Mononuclear cell (primary cell): Measurements from ENCODE around the gene DIAPH3. TPM values are rescaled to one million over a fixed set of nuclear protein-coding genes. Genes with fewer than 3 reads are reported as not detected.
A peak's percentile ranks its signal among the peaks of the same experiment; 100 is the strongest.
"Not testable (repeated sequence)": the region's sequence is repeated elsewhere in the genome, so short reads cannot be mapped to it uniquely, and the experiment has no call there.

Experiments used
- H3K27me3 ChIP-seq: 2 replicates; pipeline ENCODE4 v1.6.0; 2011; ENCODE audit warnings: low read length, control low read depth; ENCODE audit not compliant: insufficient read depth
- H3K4me1 ChIP-seq: 2 replicates; pipeline ENCODE4 v1.5.1; 2011; ENCODE audit warnings: mild to moderate bottlenecking, low read length, control low read depth; ENCODE audit not compliant: insufficient read depth
- H3K4me3 ChIP-seq: 2 replicates; pipeline ENCODE4 v1.5.1; 2011; ENCODE audit warnings: mild to moderate bottlenecking, low read length, moderate library complexity
- H3K9me3 ChIP-seq: 2 replicates; pipeline ENCODE4 v1.5.1; 2011; ENCODE audit warnings: low read depth, mild to moderate bottlenecking, control low read depth, low read length
- total RNA-seq: library from RNA; depleted of rRNA; stranded (reverse); fragments of >200 nt; gene quantifications from one replicate; pipeline ENCODE4 v1.2.3, GENCODE V29; 2012

DIAPH3 gene, protein sequence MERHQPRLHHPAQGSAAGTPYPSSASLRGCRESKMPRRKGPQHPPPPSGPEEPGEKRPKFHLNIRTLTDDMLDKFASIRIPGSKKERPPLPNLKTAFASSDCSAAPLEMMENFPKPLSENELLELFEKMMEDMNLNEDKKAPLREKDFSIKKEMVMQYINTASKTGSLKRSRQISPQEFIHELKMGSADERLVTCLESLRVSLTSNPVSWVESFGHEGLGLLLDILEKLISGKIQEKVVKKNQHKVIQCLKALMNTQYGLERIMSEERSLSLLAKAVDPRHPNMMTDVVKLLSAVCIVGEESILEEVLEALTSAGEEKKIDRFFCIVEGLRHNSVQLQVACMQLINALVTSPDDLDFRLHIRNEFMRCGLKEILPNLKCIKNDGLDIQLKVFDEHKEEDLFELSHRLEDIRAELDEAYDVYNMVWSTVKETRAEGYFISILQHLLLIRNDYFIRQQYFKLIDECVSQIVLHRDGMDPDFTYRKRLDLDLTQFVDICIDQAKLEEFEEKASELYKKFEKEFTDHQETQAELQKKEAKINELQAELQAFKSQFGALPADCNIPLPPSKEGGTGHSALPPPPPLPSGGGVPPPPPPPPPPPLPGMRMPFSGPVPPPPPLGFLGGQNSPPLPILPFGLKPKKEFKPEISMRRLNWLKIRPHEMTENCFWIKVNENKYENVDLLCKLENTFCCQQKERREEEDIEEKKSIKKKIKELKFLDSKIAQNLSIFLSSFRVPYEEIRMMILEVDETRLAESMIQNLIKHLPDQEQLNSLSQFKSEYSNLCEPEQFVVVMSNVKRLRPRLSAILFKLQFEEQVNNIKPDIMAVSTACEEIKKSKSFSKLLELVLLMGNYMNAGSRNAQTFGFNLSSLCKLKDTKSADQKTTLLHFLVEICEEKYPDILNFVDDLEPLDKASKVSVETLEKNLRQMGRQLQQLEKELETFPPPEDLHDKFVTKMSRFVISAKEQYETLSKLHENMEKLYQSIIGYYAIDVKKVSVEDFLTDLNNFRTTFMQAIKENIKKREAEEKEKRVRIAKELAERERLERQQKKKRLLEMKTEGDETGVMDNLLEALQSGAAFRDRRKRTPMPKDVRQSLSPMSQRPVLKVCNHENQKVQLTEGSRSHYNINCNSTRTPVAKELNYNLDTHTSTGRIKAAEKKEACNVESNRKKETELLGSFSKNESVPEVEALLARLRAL
- 0.21 TPM for total RNA-seq

- Histone ChIP-seq H3K9me3 (no peaks in the 10 kb centered on the region), H3K4me3 (peak within 1 kb of the TSS; percentile 74), H3K4me1 (peaks cover 14% of the 10 kb centered on the region), H3K27me3 (no peaks in the 10 kb centered on the region)
Observed at GRCh38 chr13:60163478-60164233, at the start of gene DIAPH3. DIAPH3 (minus strand) TSS chr13:60163928; CDS start chr13:60163766, 162 bp downstream.

- Histone ChIP-seq H3K9me3 (no peaks in the 10 kb centered on the region), H3K4me3 (no peak overlapping the region), H3K4me1 (no peaks in the 10 kb centered on the region), H3K27me3 (no peaks in the 10 kb centered on the region)
Observed at GRCh38 chr13:60213236-60213744, 49.6 kb upstream of the DIAPH3 start.

GRCh38 chr13:60211548-60211947 is 47.8 kb upstream of the DIAPH3 start:
- H3K4me3 ChIP-seq = no peak overlapping the region
- H3K27me3 ChIP-seq = no peaks in the 10 kb centered on the region
- H3K9me3 ChIP-seq = no peaks in the 10 kb centered on the region
- no peaks in the 10 kb centered on the region for H3K4me1 ChIP-seq

DNA sequence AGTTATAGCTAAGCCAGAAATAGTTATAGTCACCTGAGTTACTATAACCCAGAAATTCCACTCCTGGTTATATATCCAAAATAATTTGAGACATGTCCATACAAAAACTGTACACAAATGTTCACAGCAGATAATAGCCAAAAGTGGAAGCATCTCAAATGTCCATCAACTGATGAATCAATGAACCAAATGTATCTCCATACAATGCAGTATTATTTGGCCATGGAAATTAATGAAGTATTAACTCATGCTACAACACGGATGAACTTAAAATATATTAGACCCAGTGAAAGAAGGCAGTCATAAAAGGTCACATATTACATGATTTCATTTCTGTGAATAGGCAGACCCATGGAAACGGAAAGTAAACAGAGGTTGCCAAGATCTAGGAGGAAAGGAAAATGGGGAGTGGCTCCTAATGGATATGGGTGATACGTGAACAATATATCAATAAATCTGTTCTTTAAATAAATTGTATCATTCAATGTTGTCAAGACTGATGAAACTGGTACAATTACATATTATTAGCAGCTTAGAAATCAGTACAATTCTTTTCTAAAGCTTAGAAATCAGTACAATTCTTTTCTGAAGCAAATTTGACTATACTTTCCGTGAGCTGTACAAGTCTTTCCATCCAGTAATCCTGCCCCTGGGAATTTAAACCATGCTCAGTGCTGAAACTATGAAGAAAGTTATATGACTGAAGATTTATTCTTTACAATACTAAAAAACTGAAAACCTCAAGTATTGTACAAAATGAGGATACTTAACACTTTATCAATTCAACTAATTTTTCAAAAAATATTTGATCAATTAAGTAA is 47.0 kb upstream of the DIAPH3 start:
- Histone ChIP-seq H3K4me1 (no peaks in the 10 kb centered on the region), H3K9me3 (no peaks in the 10 kb centered on the region), H3K27me3 (no peaks in the 10 kb centered on the region)

DNA sequence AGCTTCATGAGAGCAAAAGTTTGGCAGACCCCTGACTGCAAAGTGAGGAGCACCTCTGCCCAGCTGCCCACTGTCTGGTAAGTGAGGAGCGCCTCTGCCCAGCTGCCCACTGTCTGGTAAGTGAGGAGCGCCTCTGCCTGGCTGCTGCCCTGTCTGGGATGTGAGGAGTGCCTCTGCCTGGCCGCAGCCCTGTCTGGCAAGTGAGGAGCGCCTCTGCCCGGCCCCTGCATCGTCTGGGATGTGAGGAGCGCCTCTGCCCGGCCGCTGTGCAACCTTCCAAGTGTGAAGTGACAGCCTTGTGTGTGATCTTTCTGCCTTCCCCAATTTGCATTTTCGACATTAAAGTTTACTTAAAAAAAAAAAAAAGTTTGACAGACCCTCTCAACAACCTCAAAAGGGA is 41.8 kb upstream of the DIAPH3 start:
- H3K27me3 ChIP-seq, H3K4me1 ChIP-seq, H3K9me3 ChIP-seq: not testable (repeated sequence)

More for the DNA sequence above, 47.0 kb upstream of the DIAPH3 start:
- no peak overlapping the region for H3K4me3 ChIP-seq

GRCh38 chr13:60201286-60201685 is 37.6 kb upstream of the DIAPH3 start:
- H3K9me3 ChIP-seq = no peaks in the 10 kb centered on the region
- H3K4me3 ChIP-seq = no peak overlapping the region
- no peaks in the 10 kb centered on the region for H3K4me1 ChIP-seq
- no peaks in the 10 kb centered on the region for H3K27me3 ChIP-seq

More for the DNA sequence above, 41.8 kb upstream of the DIAPH3 start:
- not testable (repeated sequence) for H3K4me3 ChIP-seq

DNA sequence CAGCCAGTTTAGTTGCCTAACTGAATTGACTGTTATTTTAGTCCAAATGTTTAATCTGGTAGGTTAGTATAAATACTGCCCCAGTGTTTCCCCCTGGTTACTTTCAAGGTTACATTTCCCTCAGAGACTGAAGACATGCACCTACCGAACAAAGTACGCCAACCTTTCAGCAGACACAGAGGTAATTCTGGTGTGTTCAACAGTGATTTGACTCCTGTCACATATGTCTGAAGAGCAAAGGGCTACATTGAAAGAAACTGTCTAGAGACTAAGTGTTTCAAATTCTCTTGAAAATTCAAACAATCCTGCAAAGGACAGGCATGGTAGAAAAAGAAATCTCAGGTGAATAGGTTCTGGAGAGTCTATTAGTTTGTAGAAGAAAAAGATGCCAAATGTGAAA is 32.2 kb upstream of the DIAPH3 start:
- not testable (repeated sequence) for H3K27me3 ChIP-seq, H3K9me3 ChIP-seq, H3K4me1 ChIP-seq, H3K4me3 ChIP-seq

- Histone ChIP-seq H3K4me1 (no peaks in the 10 kb centered on the region), H3K4me3 (no peak overlapping the region), H3K27me3 (peaks cover 4% of the 10 kb centered on the region), H3K9me3 (no peaks in the 10 kb centered on the region)
Observed at GRCh38 chr13:60182907-60183306, 19.2 kb upstream of the DIAPH3 start.

DNA sequence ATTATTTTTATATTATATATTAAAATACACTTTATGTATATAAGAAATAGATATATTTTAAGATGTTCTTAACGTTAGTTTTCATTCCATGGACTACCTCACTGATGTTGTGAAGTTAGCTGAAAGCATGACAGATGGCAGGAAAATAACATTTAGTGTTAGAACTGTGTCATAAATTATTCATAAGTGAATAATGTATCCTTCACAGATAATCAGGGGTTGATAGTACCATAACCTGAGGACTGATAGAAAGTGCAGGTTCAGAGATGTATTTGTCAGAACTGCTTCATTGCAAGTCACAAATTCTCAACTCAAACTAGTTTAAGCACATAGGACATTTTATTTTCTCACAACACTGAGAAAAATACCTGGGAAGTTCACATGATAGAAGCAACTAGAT is 14.6 kb upstream of the DIAPH3 start:
- Histone ChIP-seq H3K9me3 (no peaks in the 10 kb centered on the region), H3K4me1 (no peaks in the 10 kb centered on the region), H3K4me3 (no peak overlapping the region), H3K27me3 (peaks cover 4% of the 10 kb centered on the region)

GRCh38 chr13:60175571-60175970 is 11.8 kb upstream of the DIAPH3 start:
- Histone ChIP-seq H3K4me1 (no peaks in the 10 kb centered on the region), H3K9me3 (no peaks in the 10 kb centered on the region), H3K27me3 (peaks cover 3% of the 10 kb centered on the region), H3K4me3 (no peak overlapping the region)

- Histone ChIP-seq H3K4me3 (no peak overlapping the region), H3K27me3 (peaks cover 3% of the 10 kb centered on the region), H3K4me1 (no peaks in the 10 kb centered on the region), H3K9me3 (no peaks in the 10 kb centered on the region)
Observed at GRCh38 chr13:60174113-60174512, 10.4 kb upstream of the DIAPH3 start.

DNA sequence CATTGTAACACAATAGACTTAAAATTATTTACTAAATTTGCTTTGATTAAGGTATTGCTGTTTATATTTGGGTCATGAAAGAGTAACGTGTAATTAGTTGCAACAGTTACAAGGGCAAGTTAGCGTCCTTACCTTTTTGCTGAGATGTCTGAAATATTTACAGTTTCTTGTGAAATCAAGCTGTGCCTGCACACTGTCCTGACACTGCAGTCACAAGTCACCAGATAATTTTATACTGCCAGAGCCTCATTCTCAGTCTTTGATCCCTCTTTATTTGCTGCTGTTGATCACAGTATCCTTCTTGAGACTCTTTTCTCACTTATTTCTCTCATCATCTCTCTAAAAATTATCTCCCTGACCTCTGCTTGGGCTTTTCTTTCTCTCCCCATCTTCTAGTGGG is 8.4 kb upstream of the DIAPH3 start:
- Histone ChIP-seq H3K4me3 (no peak overlapping the region), H3K4me1 (no peaks in the 10 kb centered on the region), H3K27me3 (peaks cover 3% of the 10 kb centered on the region), H3K9me3 (no peaks in the 10 kb centered on the region)

DNA sequence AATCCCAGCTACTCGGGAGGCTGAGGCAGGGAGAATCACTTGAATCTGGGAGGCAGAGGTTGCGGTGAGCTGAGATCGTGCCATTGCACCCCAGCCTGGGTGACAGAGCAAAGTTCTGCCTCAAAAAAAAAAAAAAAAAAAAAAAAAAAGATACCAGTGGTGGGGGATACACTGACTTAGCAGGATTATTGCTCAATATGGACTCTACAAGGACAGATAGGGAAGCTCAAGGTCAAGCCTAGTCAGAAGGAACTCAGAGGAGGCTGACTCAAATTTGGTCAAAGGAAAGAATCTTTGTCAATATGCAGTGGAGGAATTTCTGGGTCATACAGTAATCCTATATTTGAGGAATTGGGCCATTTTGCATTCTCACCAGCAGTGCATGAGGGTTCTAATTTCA is 6.7 kb upstream of the DIAPH3 start:
- Histone ChIP-seq H3K9me3 (no peaks in the 10 kb centered on the region), H3K4me3 (no peak overlapping the region), H3K27me3 (peaks cover 3% of the 10 kb centered on the region), H3K4me1 (no peaks in the 10 kb centered on the region)
